ENCODE measurements around the gene LMF1.

The LMF1 gene

GRCh38 chr16:813204-813915 is 157.4 kb downstream of the LMF1 start:
- DNase-seq (ENCODE audit: low spot score) = no peak

- DNase-seq (ENCODE audit: low spot score) = no peak
Observed at GRCh38 chr16:808085-808386, 162.7 kb downstream of the LMF1 start.

- DNase-seq (ENCODE audit: low spot score) = peak; percentile 87
Observed at GRCh38 chr16:807347-808084, 163.3 kb downstream of the LMF1 start.

- DNase-seq (ENCODE audit: low spot score) = no peak
Observed at GRCh38 chr16:805474-805873, 165.3 kb downstream of the LMF1 start.

- DNase-seq (ENCODE audit: low spot score) = no peak
Observed at GRCh38 chr16:804193-805048, 166.4 kb downstream of the LMF1 start.

- no peak for DNase-seq (ENCODE audit: low spot score)
Observed at GRCh38 chr16:803754-804080, 167.1 kb downstream of the LMF1 start.

Measured in hematopoietic multipotent progenitor cell treated with erythropoietin and hydrocortisone succinate and interleukin-3 and kit ligand, for 17 days (in vitro differentiated cells).